H1 (cell line): ENCODE data around the gene HNRNPA1. TPM values are rescaled to one million over a fixed set of nuclear protein-coding genes. Genes with fewer than 3 reads are reported as not detected.

Experiments
- BACH1 ChIP-seq: IDR thresholded peaks from 2 replicates; pipeline ENCODE4 v1.6.1; 2012; ENCODE audit warnings: low read length, improper control_type of control experiment
- CBX8 ChIP-seq: fragments of 300-800, 300-1000 bp; sonication (generic); IDR thresholded peaks from 2 replicates; pipeline ENCODE4 v1.7.1; 2016; ENCODE audit warnings: low read depth, low read length, borderline replicate concordance
- CHD2 ChIP-seq: IDR thresholded peaks from 2 replicates; pipeline ENCODE4 v1.6.1; 2012; ENCODE audit warnings: low read length, improper control_type of control experiment
- CREB1 ChIP-seq: IDR thresholded peaks from 2 replicates; pipeline ENCODE4 v1.6.1; 2012; ENCODE audit warnings: inconsistent platforms
- CTBP2 ChIP-seq: IDR thresholded peaks from 2 replicates; pipeline ENCODE4 v1.7.0; 2011; ENCODE audit warnings: borderline replicate concordance, mild to moderate bottlenecking, moderate library complexity, mixed read lengths, low read length; ENCODE audit not compliant: insufficient read depth, insufficient read length
- EP300 ChIP-seq, 2 experiments: IDR thresholded peaks; 1 replicate in 1 of 2; 2 replicates in 1 of 2; pipeline ENCODE4 v1.6.1; 2011 to 2012; ENCODE audit warnings: low read depth in 2 of 2, low read length in 2 of 2, mild to moderate bottlenecking in 2 of 2, borderline replicate concordance in 1 of 2, inconsistent platforms in 1 of 2, moderate library complexity in 1 of 2
- FOSL1 ChIP-seq: IDR thresholded peaks from 2 replicates; pipeline ENCODE4 v1.6.1; 2011; ENCODE audit warnings: mild to moderate bottlenecking, low read depth, low read length, moderate library complexity; ENCODE audit not compliant: insufficient read depth
- JUND ChIP-seq: IDR thresholded peaks from 2 replicates; pipeline ENCODE4 v1.6.1; 2011; ENCODE audit warnings: mild to moderate bottlenecking, improper control_type of control experiment, low read length
- MAFK ChIP-seq: IDR thresholded peaks from 2 replicates; pipeline ENCODE4 v1.6.1; 2012; ENCODE audit warnings: low read depth, mild to moderate bottlenecking, improper control_type of control experiment, low read length
- PHF8 ChIP-seq: fragments of 200-600 bp; sonication (generic); conservative IDR thresholded peaks from 2 replicates; pipeline ENCODE4 v1.7.1; 2012; ENCODE audit warnings: low read depth, mild to moderate bottlenecking, inconsistent platforms, low read length, moderate library complexity
- POU5F1 ChIP-seq: IDR thresholded peaks from 2 replicates; pipeline ENCODE4 v1.6.1; 2011; ENCODE audit warnings: low read depth, mild to moderate bottlenecking, low read length, moderate library complexity
- RFX5 ChIP-seq: IDR thresholded peaks from 2 replicates; pipeline ENCODE4 v1.6.1; 2011; ENCODE audit warnings: low read depth, low read length, improper control_type of control experiment, borderline replicate concordance
- RNF2 ChIP-seq: fragments of 200-900, 300-1000 bp; sonication (generic); IDR thresholded peaks from 2 replicates; pipeline ENCODE4 v1.7.1; 2016; ENCODE audit warnings: borderline replicate concordance, low read depth, mild to moderate bottlenecking, antibody characterized with exemption, low read length; ENCODE audit not compliant: poor library complexity, severe bottlenecking; ENCODE audit errors: missing control alignments
- RXRA ChIP-seq: IDR thresholded peaks from 2 replicates; pipeline ENCODE4 v1.6.1; 2011; ENCODE audit warnings: low read depth, mild to moderate bottlenecking, low read length, moderate library complexity; ENCODE audit not compliant: insufficient read depth
- SP1 ChIP-seq: IDR thresholded peaks from 2 replicates; pipeline ENCODE4 v1.6.1; 2011; ENCODE audit warnings: low read depth, low read length
- SP2 ChIP-seq: IDR thresholded peaks from 2 replicates; pipeline ENCODE4 v1.6.1; 2012; ENCODE audit warnings: mild to moderate bottlenecking, low read length, inconsistent platforms
- SP4 ChIP-seq: IDR thresholded peaks from 2 replicates; pipeline ENCODE4 v1.6.1; 2012; ENCODE audit warnings: low read length, inconsistent platforms
- SRF ChIP-seq: IDR thresholded peaks from 2 replicates; pipeline ENCODE4 v1.6.1; 2011; ENCODE audit warnings: mild to moderate bottlenecking, low read depth, low read length, moderate library complexity
- TBP ChIP-seq: IDR thresholded peaks from 2 replicates; pipeline ENCODE4 v1.6.1; 2011; ENCODE audit warnings: low read depth, low read length, improper control_type of control experiment
- TCF12 ChIP-seq: IDR thresholded peaks from 2 replicates; pipeline ENCODE4 v1.6.1; 2011; ENCODE audit warnings: low read depth, mild to moderate bottlenecking, low read length
- TEAD4 ChIP-seq: IDR thresholded peaks from 2 replicates; pipeline ENCODE4 v1.6.1; 2012; ENCODE audit warnings: low read depth, low read length, inconsistent platforms, mixed read lengths
- YY1 ChIP-seq: IDR thresholded peaks from 2 replicates; pipeline ENCODE4 v1.6.1; 2011; ENCODE audit warnings: low read depth, mild to moderate bottlenecking, low read length
- polyA plus RNA-seq, 7 experiments: library from polyadenylated mRNA; depleted of rRNA in 3 of 7; stranded (reverse) in 5 of 7; unstranded in 2 of 7; fragments of >200 nt in 5 of 7; fragments of 200-250 nt in 2 of 7; gene quantifications; 1 replicate in 5 of 7; 2 replicates in 1 of 7; 4 replicates in 1 of 7; pipeline versions ENCODE4 v1.2.1 to v1.2.3, GENCODE V29; 2011 to 2013; ENCODE audit warnings: missing spikeins in 2 of 7, mixed read lengths in 2 of 7
- total RNA-seq: library from RNA; stranded (reverse); fragmentation: NEBNext Ultra II Directional; extraction: Animal tissue kit (Norgen Biotek cat#: 25700); gene quantifications from 2 replicates; pipeline ENCODE4 v1.2.1, GENCODE V29; 2021

The HNRNPA1 gene
- total and polyA plus RNA-seq, 2 of the 8 experiments (the other 6 are each of a cell fraction or from before 2014, with no cell fraction given): 835 to 2,738 TPM

DNA sequence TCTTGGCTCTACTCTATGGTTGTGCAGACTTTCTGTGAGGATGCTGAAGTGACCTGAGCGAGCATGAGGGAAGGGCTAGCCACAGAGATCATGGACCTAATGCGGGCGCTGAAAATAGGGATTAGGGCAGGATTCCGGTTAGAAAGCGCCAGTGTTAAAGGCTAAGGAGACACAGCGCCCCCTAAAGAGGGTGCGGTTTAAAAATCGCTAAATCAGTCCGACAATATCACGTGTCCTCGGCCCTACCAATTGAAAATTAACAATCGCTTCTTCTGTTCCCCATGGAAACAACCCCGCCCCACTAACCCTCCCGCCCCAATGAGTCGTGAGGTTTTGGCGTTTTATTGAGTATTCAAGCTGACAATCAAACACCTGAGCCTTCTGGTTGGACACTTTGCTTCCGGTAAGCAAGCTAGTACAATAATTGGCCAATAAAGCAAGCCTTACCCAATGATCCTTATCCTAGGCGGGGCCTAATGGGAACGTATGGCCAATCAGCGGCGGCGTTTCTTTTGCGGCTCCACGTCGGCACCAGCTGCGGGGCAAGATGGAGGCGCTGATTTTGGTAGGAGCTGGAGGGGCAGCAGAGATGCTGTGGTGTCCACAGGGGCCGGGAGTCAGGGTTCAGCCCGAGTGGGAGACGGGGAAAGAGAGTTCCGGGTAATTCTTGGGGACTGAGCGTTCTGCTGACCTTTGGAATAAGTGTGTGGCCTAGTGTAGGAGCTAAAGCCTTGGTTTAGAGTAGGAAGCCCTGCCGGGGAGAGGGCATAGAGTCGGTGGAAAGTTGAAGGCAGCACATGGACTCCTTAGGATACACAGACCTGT is 44.3 kb downstream of the HNRNPA1 start, which contains the start of gene COPZ1 (continued):
- TF ChIP-seq RNF2 (no peak), POU5F1 (no peak), CTBP2 (no peak), RXRA (no peak), CREB1 (peak; percentile 79), SP4 (peak; percentile 82), CBX8 (no peak), TBP (peak; percentile 87), TCF12 (no peak), BACH1 (no peak), PHF8 (peak; percentile 87), EP300 (IDR thresholded peaks at IDR 0.05; ENCODE audit: borderline replicate concordance in 1 of 2, low read depth in 2 of 2, low read length in 2 of 2) (no peak), JUND (peak; percentile 34; the same call in 1 of the 2 replicates), MAFK (no peak), CHD2 (peak; percentile 87), FOSL1 (no peak), SP2 (peak; percentile 83), RFX5 (peak; percentile 60; the same call in 1 of the 2 replicates), SRF (no peak), TEAD4 (no peak), SP1 (peak; percentile 99), YY1 (peak; percentile 94)
